Measurements from ENCODE around the gene MYOT.

- TF ChIP-seq CTCF (IDR thresholded peaks at IDR 0.05 in 2 of 3, conservative IDR thresholded peaks at IDR 0.05 in 1 of 3; ENCODE audit: control insufficient read depth in 2 of 3, extremely low read depth in 1 of 3, insufficient read depth in 1 of 3, low read depth in 3 of 3, low read length in 3 of 3) (no peak), POLR2A (IDR thresholded peaks at IDR 0.05; ENCODE audit: low read depth, low read length) (no peak), TAF1 (IDR thresholded peaks at IDR 0.05; ENCODE audit: borderline replicate concordance, low read depth, low read length) (no peak), EZH2 (IDR thresholded peaks at IDR 0.05; ENCODE audit: borderline replicate concordance, control insufficient read depth, low read depth, low read length) (no peak), SP1 (IDR thresholded peaks at IDR 0.05; ENCODE audit: low read depth, low read length) (no peak), HCFC1 (IDR thresholded peaks at IDR 0.05; ENCODE audit: low read length) (no peak), RAD51 (IDR thresholded peaks at IDR 0.05) (no peak), NFYA (IDR thresholded peaks at IDR 0.05; ENCODE audit: borderline replicate concordance, low read depth, low read length) (no peak), STAT1 (conservative IDR thresholded peaks at IDR 0.05) (no peak), MEF2A (IDR thresholded peaks at IDR 0.05; ENCODE audit: insufficient read depth, low read depth, low read length) (no peak), RBBP5 (conservative IDR thresholded peaks at IDR 0.05) (no peak), ZNF217 (IDR thresholded peaks at IDR 0.05) (no peak)
- TF ChIP-seq, protein P1, sequence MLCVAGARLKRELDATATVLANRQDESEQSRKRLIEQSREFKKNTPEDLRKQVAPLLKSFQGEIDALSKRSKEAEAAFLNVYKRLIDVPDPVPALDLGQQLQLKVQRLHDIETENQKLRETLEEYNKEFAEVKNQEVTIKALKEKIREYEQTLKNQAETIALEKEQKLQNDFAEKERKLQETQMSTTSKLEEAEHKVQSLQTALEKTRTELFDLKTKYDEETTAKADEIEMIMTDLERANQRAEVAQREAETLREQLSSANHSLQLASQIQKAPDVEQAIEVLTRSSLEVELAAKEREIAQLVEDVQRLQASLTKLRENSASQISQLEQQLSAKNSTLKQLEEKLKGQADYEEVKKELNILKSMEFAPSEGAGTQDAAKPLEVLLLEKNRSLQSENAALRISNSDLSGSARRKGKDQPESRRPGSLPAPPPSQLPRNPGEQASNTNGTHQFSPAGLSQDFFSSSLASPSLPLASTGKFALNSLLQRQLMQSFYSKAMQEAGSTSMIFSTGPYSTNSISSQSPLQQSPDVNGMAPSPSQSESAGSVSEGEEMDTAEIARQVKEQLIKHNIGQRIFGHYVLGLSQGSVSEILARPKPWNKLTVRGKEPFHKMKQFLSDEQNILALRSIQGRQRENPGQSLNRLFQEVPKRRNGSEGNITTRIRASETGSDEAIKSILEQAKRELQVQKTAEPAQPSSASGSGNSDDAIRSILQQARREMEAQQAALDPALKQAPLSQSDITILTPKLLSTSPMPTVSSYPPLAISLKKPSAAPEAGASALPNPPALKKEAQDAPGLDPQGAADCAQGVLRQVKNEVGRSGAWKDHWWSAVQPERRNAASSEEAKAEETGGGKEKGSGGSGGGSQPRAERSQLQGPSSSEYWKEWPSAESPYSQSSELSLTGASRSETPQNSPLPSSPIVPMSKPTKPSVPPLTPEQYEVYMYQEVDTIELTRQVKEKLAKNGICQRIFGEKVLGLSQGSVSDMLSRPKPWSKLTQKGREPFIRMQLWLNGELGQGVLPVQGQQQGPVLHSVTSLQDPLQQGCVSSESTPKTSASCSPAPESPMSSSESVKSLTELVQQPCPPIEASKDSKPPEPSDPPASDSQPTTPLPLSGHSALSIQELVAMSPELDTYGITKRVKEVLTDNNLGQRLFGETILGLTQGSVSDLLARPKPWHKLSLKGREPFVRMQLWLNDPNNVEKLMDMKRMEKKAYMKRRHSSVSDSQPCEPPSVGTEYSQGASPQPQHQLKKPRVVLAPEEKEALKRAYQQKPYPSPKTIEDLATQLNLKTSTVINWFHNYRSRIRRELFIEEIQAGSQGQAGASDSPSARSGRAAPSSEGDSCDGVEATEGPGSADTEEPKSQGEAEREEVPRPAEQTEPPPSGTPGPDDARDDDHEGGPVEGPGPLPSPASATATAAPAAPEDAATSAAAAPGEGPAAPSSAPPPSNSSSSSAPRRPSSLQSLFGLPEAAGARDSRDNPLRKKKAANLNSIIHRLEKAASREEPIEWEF (IDR thresholded peaks at IDR 0.05; ENCODE audit: insufficient replicate concordance, low read depth, low read length) = no peak
- TF ChIP-seq, protein P2, sequence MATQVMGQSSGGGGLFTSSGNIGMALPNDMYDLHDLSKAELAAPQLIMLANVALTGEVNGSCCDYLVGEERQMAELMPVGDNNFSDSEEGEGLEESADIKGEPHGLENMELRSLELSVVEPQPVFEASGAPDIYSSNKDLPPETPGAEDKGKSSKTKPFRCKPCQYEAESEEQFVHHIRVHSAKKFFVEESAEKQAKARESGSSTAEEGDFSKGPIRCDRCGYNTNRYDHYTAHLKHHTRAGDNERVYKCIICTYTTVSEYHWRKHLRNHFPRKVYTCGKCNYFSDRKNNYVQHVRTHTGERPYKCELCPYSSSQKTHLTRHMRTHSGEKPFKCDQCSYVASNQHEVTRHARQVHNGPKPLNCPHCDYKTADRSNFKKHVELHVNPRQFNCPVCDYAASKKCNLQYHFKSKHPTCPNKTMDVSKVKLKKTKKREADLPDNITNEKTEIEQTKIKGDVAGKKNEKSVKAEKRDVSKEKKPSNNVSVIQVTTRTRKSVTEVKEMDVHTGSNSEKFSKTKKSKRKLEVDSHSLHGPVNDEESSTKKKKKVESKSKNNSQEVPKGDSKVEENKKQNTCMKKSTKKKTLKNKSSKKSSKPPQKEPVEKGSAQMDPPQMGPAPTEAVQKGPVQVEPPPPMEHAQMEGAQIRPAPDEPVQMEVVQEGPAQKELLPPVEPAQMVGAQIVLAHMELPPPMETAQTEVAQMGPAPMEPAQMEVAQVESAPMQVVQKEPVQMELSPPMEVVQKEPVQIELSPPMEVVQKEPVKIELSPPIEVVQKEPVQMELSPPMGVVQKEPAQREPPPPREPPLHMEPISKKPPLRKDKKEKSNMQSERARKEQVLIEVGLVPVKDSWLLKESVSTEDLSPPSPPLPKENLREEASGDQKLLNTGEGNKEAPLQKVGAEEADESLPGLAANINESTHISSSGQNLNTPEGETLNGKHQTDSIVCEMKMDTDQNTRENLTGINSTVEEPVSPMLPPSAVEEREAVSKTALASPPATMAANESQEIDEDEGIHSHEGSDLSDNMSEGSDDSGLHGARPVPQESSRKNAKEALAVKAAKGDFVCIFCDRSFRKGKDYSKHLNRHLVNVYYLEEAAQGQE (IDR thresholded peaks at IDR 0.05; ENCODE audit: low read depth, low read length) = no peak
Measured at GRCh38 chr5:137870647-137871339, 3.1 kb downstream of the MYOT start.
